Adrenal gland (tissue), 12 donors: ENCODE results near the gene PHIP. TPM values are rescaled to one million over a fixed set of nuclear protein-coding genes. Genes with fewer than 3 reads are reported as not detected.

Source experiments
- DNase-seq, 7 donors: peaks; one replicate each; pipeline ENCODE4 v3.0.0-alpha.2; 2019 to 2020
- H3K27ac ChIP-seq, 5 donors: fragments of 200-600 bp; sonication (generic) in 4 of 5; 1 replicate in 3 of 5; 2 replicates in 2 of 5; pipeline versions ENCODE4 v1.5.1 to v1.8.0; 2016 to 2020; ENCODE audit warnings: mild to moderate bottlenecking in 1 of 5
- H3K27me3 ChIP-seq: fragments of 200-600 bp; 2 replicates; pipeline ENCODE4 v1.8.0; 2021
- H3K36me3 ChIP-seq, 2 donors: fragments of 200-600 bp; replicated peaks in 1 of 2; 1 replicate in 1 of 2; 2 replicates in 1 of 2; pipeline versions ENCODE4 v1.5.1 to v1.8.0; 2018 to 2022
- H3K4me1 ChIP-seq, 2 donors: fragments of 200-600 bp; replicated peaks in 1 of 2; 1 replicate in 1 of 2; 2 replicates in 1 of 2; pipeline versions ENCODE4 v1.5.1 to v1.8.0; 2018 to 2021
- H3K4me3 ChIP-seq, 4 donors: fragments of 200-600 bp; sonication (generic) in 3 of 4; one replicate each; pipeline ENCODE4 v1.5.1; 2016 to 2018
- H3K9me3 ChIP-seq, 3 donors: fragments of 200-600 bp; sonication (generic) in 1 of 3; replicated peaks in 1 of 3; 1 replicate in 2 of 3; 2 replicates in 1 of 3; pipeline versions ENCODE4 v1.5.1 to v1.8.0; 2016 to 2021
- CTCF ChIP-seq, 6 experiments: fragments of 450-650 bp in 4 of 6; fragments of 200-600 bp in 2 of 6; sonication (generic) in 1 of 6; IDR thresholded peaks; 1 replicate in 5 of 6; 2 replicates in 1 of 6; pipeline versions ENCODE4 v1.5.1 to v1.8.0; 2016 to 2021; ENCODE audit warnings: antibody characterized with exemption in 6 of 6, mild to moderate bottlenecking in 2 of 6, moderate library complexity in 1 of 6
- POLR2A ChIP-seq, 2 donors: fragments of 450-650 bp; IDR thresholded peaks; one replicate each; pipeline ENCODE4 v1.6.1; 2017; ENCODE audit warnings: antibody characterized with exemption in 2 of 2, mild to moderate bottlenecking in 2 of 2, moderate library complexity in 1 of 2
- WGBS, 4 donors: extraction: QIAGEN DNeasy Blood & Tissue Kit in 2 of 4; methylation state at CpG; one replicate each; pipeline versions ENCODE4 v1.1.5 to v1.1.7; 2013 to 2017; 5-methylcytosine and 5-hydroxymethylcytosine counted together
- intact Hi-C, 2 donors: fragments of 100-400 bp; cut with DNase I; formaldehyde crosslinking; loops; one replicate each; pipeline versions ENCODE4 v1.14.1 to v1.15.0; 2022 to 2023
- polyA plus RNA-seq, 3 donors: library from polyadenylated mRNA; stranded (reverse); fragments of 200-250 nt in 2 of 3; fragments of 350-450 nt in 1 of 3; fragmentation: Illumina TruSeq in 1 of 3; extraction: RNeasy Lipid Tissue Mini Kit (QIAGEN cat#74804) in 1 of 3; gene quantifications; one replicate each; pipeline ENCODE4 v1.2.3, GENCODE V29; 2013 to 2014
- total RNA-seq, 9 donors: library from RNA; depleted of rRNA in 4 of 9; stranded (reverse); fragments of >200 nt in 4 of 9; fragments of 120-200 nt in 1 of 9; fragmentation: NEBNext Ultra II Directional in 1 of 9; extraction: Animal tissue kit (Norgen Biotek cat#: 25700) in 1 of 9; gene quantifications; one replicate each; pipeline versions ENCODE4 v1.1.0 to v1.2.4, GENCODE V29; 2013 to 2023
- donor health status: healthy with polysubstance abuse.
- donor health status: Bipolar disorder and iron deficiency.
- donor health status: DM: yes; HTN: yes; CAD: no.
- donor health status: DM: no; HTN: no; CAD: no.
- donor health status: DM: no; HTN: no; CAD: no.
- donor health status: DM: yes; HTN: yes; CAD: no.

Gene PHIP
- total and polyA plus RNA-seq, 12 donors = 7.7 to 24.1 (median 16.8) TPM

- H3K36me3 ChIP-seq = peaks cover 0 to 40% of the 10 kb centered on the region in 2 donors
- no peak for DNase-seq
- no peaks in the 10 kb centered on the region for H3K4me1 ChIP-seq
- TF ChIP-seq CTCF (IDR thresholded peaks at IDR 0.05) = no peak
- TF ChIP-seq POLR2A (IDR thresholded peaks at IDR 0.05) = no peak
- no peaks in the 10 kb centered on the region for H3K9me3 ChIP-seq
- no peaks in the 10 kb centered on the region for H3K27me3 ChIP-seq
- intact Hi-C loops = no loop called here
- H3K4me3 ChIP-seq = no peak overlapping the region
- H3K27ac ChIP-seq = no peak overlapping the region
Measured at GRCh38 chr6:78999737-79000136, 78.3 kb downstream of the PHIP start.

- DNase-seq = no peak
- Histone ChIP-seq H3K4me1 (no peaks in the 10 kb centered on the region), H3K27ac (no peak overlapping the region), H3K27me3 (no peaks in the 10 kb centered on the region), H3K4me3 (no peak overlapping the region), H3K9me3 (no peaks in the 10 kb centered on the region), H3K36me3 (peaks cover 0 to 44% of the 10 kb centered on the region in 2 donors)
- intact Hi-C loops = no loop called here
- no peak for TF ChIP-seq CTCF (IDR thresholded peaks at IDR 0.05)
- no peak for TF ChIP-seq POLR2A (IDR thresholded peaks at IDR 0.05)
Measured at GRCh38 chr6:78995946-78996345, 82.1 kb downstream of the PHIP start.

GRCh38 chr6:78995346-78995745, 82.7 kb downstream of the PHIP start:
- intact Hi-C loops = no loop called here
- no peaks in the 10 kb centered on the region for H3K27me3 ChIP-seq
- H3K27ac ChIP-seq = no peak overlapping the region
- no peak overlapping the region for H3K4me3 ChIP-seq
- DNase-seq = no peak
- H3K36me3 ChIP-seq = peaks cover 0 to 44% of the 10 kb centered on the region in 2 donors
- H3K4me1 ChIP-seq = no peaks in the 10 kb centered on the region
- H3K9me3 ChIP-seq = no peaks in the 10 kb centered on the region
- WGBS, 4 donors = 96 to 98% (median 97%) methylated on average over 1 of the region's 1 CpG
- TF ChIP-seq CTCF (IDR thresholded peaks at IDR 0.05) (no peak), POLR2A (IDR thresholded peaks at IDR 0.05) (no peak)

- intact Hi-C loops = no loop called here
- H3K36me3 ChIP-seq = peaks cover 0 to 39% of the 10 kb centered on the region in 2 donors
Measured at GRCh38 chr6:78993955-78994354, 84.1 kb downstream of the PHIP start.

More at GRCh38 chr6:78993955-78994354, 84.1 kb downstream of the PHIP start:
- DNase-seq = no peak
- H3K9me3 ChIP-seq = no peaks in the 10 kb centered on the region
- 95 to 97% (median 96%) methylated on average over 5 of the region's 5 CpGs for WGBS, 4 donors
- H3K27ac ChIP-seq = no peak overlapping the region
- H3K4me3 ChIP-seq = no peak overlapping the region
- no peaks in the 10 kb centered on the region for H3K27me3 ChIP-seq
- TF ChIP-seq POLR2A (IDR thresholded peaks at IDR 0.05) (no peak), CTCF (IDR thresholded peaks at IDR 0.05) (no peak)
- H3K4me1 ChIP-seq = no peaks in the 10 kb centered on the region
